Stimulated activated CD4-positive, alpha-beta T cell treated with anti-CD3 and anti-CD28 coated beads, Interleukin-2, amount 100 ng/mL, for 48 hours (primary cell): Measurements from ENCODE around the gene SCRT2.
A peak's percentile ranks its signal among the peaks of the same experiment; 100 is the strongest.
"Not testable (repeated sequence)": the region's sequence is repeated elsewhere in the genome, so short reads cannot be mapped to it uniquely, and the experiment has no call there.

Experiments
- DNase-seq, 2 donors: peaks; one replicate each; pipeline ENCODE4 v3.0.0-alpha.2; 2020

SCRT2 gene

GRCh38 chr20:675453-676314 is at the start of gene SCRT2:
Gene SCRT2 (minus strand): TSS chr20:675802. CDS start chr20:675601, 201 bp downstream.
- peak; percentile 62 to 68 for DNase-seq

DNA sequence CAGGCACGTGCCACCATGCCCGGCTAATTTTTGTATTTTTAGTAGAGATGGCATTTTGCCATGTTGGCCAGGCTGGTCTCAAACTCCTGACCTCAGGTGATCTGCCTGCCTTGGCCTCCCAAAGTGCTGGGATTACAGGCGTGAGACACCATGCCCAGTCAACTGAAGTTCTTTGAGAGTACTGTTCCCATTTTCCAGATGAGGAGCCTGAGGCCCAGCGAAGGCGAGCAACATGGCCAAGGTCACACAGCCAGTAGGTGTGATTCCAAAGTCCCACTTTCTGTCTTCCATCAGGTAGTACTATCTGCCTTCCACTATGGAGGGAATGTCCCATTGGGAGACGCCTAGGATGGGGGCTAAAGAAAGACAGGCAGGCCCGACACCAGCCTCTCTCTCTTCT is 49.2 kb upstream of the SCRT2 start:
- DNase-seq = not testable (repeated sequence)

DNA sequence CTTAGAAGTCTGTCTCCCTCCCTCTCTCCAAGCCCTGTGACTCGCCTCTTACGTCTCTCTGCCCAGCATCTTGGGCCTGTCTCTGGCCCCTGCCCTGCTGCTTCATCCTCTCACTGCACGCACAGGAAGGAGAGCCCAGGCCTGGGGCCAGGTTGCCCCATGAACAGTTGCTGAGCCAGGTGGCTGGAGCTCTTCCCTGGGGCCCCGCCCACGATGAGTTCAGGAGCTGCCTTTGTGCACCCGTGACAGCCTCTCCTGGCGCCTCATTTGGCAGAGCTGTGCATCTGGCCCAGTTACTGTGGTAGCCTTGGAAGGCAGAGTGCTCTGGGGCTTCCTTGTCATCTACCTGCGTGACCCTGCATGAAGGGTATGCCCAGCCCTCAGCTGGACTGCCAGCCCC is 48.2 kb upstream of the SCRT2 start:
- no peak for DNase-seq

DNA sequence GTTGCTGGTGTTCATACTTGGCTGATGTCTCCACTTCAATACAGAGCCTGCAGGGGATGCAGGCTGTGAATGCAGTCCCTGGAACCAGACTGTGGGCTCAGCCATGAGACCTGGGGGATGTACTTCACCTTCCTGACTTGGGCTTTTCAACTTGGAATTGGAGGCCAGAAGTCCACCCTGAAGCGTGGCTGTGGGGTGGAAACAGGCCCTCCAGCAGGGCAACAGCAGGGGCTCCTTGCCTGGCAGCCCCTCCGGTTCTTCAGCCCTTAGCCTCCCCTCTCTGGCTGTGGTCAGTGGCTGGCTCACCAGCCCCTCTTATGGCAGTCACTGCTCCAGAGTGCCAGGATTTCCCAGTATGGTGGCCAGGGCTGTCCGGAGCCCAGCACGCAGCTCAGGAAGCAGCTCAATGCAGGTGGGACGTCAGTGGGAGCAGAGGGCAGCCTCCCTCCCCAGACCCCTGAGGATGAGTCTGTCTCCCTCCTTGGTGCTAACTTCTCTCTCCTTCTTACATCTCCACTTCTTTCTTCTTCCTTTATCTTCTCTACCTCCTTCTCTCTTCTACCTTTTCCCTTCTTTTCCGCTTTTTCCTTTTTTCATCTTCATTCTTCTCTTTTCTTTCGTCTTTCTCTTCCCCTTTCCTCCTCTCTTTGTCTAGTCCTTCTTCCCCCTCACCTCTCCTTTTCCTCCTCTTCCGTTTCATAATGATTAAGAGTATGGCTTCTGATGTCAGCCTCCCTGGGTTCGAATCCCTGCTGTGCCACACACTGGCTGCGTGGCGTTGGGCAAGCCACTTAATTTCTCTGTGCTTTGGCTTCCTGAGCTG is 47.4 kb upstream of the SCRT2 start:
- DNase-seq = no peak

- no peak for DNase-seq
These were observed 46.3 kb upstream of the SCRT2 start for GRCh38 chr20:721876-722275.

DNA sequence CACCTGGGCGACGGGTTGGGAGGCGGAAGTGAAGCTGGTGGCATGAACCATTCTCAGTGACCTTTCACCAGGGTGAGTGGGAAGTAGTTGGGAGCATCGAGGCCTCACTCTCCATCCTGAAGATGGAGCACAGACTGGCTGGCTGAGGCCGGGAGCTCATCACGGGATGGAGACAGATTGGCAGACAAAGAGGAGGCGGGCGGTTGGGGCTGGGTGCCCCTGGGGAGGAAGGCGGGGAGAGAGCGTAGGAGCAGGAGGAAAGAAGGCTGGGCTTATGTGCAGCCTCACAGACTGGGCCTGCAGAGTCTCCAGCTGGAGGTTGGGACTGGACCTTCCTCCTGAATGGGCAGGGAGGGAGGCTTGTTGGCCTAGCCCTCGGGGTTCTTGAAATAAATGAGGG is 44.2 kb upstream of the SCRT2 start:
- DNase-seq = no peak

GRCh38 chr20:719068-719467 is 43.5 kb upstream of the SCRT2 start:
- no peak for DNase-seq

DNA sequence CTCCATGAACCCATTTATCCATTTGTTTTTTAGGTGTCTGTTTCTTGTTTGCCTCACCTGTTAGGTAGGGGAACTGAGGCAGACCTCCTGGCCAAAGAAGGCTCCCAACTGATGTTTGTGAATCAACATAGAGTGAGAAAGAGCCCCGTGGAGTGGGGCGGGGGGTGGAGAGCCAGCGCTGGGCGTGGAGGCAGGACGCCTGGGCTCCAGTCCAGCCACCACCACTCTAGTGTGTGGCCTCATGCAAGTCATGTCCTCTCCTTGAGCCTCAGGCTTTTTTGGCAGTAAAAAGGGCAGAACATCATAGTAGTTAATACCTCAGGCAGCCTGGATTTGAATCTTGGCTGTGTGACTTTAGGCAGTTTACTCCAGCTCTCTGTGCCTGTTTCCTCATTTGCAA is 42.2 kb upstream of the SCRT2 start:
- DNase-seq = no peak

DNA sequence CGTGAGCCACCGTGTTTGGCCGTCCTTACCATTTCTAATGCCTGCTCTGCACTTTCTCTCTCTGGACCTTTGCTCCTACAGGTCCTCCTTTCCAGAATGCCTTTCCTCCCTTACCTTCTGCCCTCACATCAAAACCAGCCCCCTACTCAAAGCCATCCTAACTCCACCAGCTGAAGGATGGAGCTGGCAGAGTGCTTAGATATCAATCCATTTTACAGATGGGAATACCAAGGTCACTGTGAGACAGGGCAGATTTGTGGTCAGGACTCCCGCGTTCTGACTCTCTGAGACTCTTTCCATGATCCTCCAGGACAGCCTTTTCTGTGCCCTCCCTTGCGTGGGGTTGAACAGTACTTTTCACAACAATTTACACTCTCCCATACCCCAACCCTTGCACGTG is 41.7 kb upstream of the SCRT2 start:
- no peak for DNase-seq

DNA sequence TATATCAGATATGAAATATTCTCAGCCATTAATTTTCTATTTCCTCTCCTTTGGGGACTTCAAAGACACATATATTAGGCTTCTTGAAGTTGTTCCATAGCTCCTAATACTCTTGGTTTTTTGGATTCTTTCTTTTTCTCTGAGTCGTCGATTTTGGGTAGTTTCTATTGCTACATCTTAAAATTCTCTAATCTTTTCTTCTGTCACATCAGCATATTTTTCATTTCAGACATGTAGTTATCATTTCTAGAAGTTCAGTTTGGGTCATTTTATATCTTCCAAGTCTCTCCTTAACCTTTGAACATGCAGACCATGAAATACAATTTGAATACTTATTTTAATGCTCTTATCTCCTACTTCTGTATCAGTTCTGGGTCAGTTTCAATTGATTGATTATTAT is 38.9 kb upstream of the SCRT2 start:
- DNase-seq = no peak

- DNase-seq = no peak
These were observed 36.0 kb upstream of the SCRT2 start for GRCh38 chr20:711576-711975.

DNA sequence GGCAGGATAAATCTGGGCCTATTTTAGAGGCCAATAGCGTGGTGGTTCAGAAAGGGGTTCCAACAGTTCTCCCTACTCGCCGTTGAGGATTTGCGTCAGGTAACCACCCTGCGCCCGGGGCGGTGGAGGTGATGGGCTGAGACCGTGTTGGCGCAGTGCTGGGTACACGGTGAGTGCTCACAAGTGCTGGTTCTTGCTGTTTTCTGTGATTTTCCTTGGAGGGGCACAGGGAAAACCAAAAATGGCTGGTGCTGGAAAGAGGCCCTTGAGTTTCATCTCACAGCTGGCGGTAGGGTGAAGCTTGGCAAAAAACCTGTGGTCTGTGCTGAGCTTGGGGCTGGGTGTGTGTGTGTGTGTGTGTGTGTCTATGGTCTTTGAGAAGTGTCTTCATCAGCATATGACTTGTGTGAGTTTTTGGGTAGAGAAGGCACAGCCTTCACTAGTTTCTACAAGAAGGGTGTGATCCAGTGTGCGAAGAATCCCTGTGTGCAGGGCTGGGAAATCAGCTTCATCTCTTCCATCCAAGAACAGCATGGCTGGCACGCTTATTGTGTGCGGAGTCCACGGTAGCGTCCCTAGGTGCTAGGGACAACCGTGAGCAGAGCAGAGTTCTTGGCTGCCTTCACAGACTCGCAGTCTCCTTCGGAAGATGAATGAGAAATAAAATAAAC is 35.3 kb upstream of the SCRT2 start:
- DNase-seq = no peak

- DNase-seq = no peak
These were observed 34.6 kb upstream of the SCRT2 start for GRCh38 chr20:709991-710779.

- DNase-seq = no peak
These were observed 33.8 kb upstream of the SCRT2 start for GRCh38 chr20:709423-709822.

DNA sequence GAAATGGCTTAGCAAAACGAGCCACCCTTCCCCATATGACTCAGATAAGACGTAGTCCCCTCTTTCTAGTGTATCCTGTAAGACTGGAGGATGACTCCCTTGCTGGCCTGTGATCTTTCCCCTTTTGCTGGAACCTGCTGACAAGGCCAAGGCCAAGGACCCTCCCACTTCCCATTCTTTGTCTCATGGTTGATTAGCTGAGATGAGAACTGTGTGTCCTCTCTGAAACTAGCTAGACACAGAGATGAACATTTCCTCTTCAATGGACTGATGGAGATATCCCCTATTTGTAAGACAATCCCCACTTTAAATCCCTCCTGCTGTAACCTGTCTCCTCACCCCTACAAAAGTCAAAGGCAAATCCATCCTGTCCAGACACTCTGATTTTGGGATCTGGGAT is 33.4 kb upstream of the SCRT2 start:
- DNase-seq = no peak

- DNase-seq = no peak
These were observed 32.0 kb upstream of the SCRT2 start for GRCh38 chr20:707451-708110.

DNA sequence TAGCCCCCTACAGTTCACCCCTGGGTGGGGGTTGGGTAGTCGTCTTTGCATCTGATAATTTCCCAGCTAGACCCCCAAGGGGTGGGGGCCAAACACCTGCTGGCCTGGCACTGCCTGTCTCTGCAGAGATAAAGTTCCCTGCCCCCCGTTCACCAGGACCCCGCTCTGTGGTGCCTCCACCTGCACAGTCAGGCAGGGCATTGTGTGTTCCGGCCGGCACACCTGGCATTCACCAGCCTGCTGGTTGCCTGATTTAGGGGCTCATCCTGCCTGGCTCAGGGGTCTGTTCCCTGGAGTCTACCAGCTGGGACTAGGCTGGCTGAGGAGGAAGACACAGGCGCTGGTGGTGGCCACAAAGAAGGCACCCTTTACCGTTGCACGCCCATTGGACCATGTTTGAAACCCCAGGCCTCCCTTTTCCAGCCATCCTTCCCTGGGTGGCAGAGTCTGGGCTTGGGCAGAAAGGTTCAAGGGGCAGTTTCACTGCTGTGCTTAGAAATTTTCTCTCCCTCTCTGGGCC is 30.8 kb upstream of the SCRT2 start:
- no peak for DNase-seq

DNA sequence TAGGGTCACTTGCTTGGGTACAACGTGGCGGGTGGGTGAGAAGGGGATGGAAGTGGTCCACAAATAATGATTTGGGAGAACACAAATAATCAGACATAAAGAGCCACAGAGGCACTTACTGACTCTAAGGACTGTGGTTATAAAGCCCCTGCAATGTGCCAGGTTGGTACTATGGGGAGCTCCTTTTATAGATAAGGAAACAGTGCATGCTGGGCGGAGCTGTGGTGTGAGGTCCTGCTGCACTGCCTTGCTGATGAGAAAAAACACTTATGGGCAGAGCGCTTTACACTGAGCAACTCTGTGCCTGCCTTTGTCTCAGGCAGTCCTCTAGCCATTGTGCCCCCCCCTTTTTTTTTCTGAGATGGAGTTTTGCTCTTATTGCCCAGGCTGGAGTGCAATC is 29.1 kb upstream of the SCRT2 start:
- no peak for DNase-seq

GRCh38 chr20:703426-703825 is 27.8 kb upstream of the SCRT2 start:
- no peak for DNase-seq

GRCh38 chr20:703006-703405 is 27.4 kb upstream of the SCRT2 start:
- DNase-seq = no peak

DNA sequence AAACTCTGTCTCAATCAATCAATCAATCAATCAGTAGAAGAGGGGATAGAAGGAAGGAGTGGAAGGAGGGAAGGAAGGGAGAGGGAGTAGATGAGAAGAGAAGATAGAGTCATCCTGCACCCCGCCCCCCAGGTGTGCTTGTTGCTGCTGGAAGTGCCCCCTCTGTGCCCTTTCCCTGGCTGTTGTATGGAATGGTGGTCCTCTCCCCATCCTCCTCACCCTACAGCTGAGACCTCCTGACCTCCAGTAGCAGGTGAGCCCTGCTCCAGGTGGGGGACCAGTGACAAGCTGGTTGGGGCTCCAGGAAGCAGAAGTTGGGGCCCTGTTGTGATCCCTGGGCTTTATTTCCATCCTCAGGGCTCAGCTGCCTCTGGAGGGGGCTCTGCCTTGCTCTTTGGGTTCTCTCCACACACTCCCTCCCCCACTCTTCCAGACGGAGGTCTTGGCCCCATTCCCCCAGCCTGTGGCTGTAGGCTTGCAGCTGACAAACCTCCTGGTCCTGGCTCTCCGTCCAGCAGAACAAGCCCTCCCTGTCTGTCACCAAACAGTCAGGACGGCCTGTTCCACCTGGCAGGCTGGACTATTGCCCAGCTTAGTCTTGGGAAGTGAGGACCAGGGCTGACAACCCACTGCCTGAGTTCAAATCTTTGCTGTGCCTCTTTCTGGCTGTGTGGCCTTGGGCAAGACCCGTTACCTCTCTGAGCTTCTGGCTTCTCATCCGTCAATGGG is 26.0 kb upstream of the SCRT2 start:
- DNase-seq = no peak
